GM18499 (cell line): ENCODE measurements around the gene NPHP4.
"Not testable (repeated sequence)": the region's sequence is repeated elsewhere in the genome, so short reads cannot be mapped to it uniquely, and the experiment has no call there.

Experiments
- ATAC-seq: cut with Tn5 transposase; IDR thresholded peaks from one replicate; pipeline ENCODE4 v1.9.1; 2021; ENCODE audit warnings: moderate number of reproducible peaks; ENCODE audit not compliant: insufficient read depth, unreplicated experiment

NPHP4 gene

GRCh38 chr1:5904551-5904950 lies 87.7 kb downstream of the NPHP4 start:
- no peak for ATAC-seq

- ATAC-seq: no peak
Observed at GRCh38 chr1:5903680-5904079, 88.5 kb downstream of the NPHP4 start.

GRCh38 chr1:5903031-5903430 lies 89.2 kb downstream of the NPHP4 start:
- no peak for ATAC-seq

- ATAC-seq: no peak
Observed at GRCh38 chr1:5901841-5902240, 90.4 kb downstream of the NPHP4 start.

- ATAC-seq: no peak
Observed at GRCh38 chr1:5901150-5901549, 91.1 kb downstream of the NPHP4 start.

- no peak for ATAC-seq
Observed at GRCh38 chr1:5898266-5898665, 94.0 kb downstream of the NPHP4 start.

- no peak for ATAC-seq
Observed at GRCh38 chr1:5896706-5897660, 95.2 kb downstream of the NPHP4 start.

- no peak for ATAC-seq
Observed at GRCh38 chr1:5895446-5896406, 96.5 kb downstream of the NPHP4 start.

- ATAC-seq: not testable (repeated sequence)
Observed at GRCh38 chr1:5893699-5894278, 98.4 kb downstream of the NPHP4 start.

- ATAC-seq: no peak
Observed at GRCh38 chr1:5892329-5892728, 99.9 kb downstream of the NPHP4 start.

GRCh38 chr1:5891736-5892135 lies 100.5 kb downstream of the NPHP4 start:
- no peak for ATAC-seq

- no peak for ATAC-seq
Observed at GRCh38 chr1:5891137-5891536, 101.1 kb downstream of the NPHP4 start.

GRCh38 chr1:5890346-5891106 lies 101.7 kb downstream of the NPHP4 start:
- ATAC-seq: no peak

GRCh38 chr1:5889901-5890300 lies 102.3 kb downstream of the NPHP4 start:
- ATAC-seq: no peak

GRCh38 chr1:5889462-5889861 lies 102.8 kb downstream of the NPHP4 start:
- no peak for ATAC-seq

- no peak for ATAC-seq
Observed at GRCh38 chr1:5888606-5889211, 103.5 kb downstream of the NPHP4 start.

- no peak for ATAC-seq
Observed at GRCh38 chr1:5887971-5888361, 104.3 kb downstream of the NPHP4 start.

GRCh38 chr1:5887349-5887970 lies 104.8 kb downstream of the NPHP4 start:
- ATAC-seq: no peak
